ENCODE measurements around the gene LRRC49.
"Not testable (repeated sequence)": the region's sequence is repeated elsewhere in the genome, so short reads cannot be mapped to it uniquely, and the experiment has no call there.

The LRRC49 gene

DNA sequence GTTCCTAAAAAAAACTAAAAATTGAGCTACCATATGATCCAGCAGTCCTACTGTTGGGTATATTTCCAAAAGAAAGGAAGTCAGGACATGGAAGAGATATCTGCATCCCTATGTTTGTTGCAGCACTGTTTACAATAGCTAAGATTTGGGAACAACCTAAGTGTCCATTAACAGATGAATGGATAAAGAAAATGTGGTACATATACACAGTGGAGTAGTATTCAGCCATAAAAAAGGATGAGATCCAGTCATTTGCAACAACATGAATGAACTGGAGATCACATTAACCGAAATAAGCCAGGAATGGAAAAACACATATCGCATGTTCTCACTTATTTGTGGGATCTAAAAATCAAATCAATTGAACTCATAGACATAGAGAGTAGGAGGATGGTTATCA lies 29.5 kb downstream of the LRRC49 start:
- no peak for DNase-seq (ENCODE audit: low spot score)

DNA sequence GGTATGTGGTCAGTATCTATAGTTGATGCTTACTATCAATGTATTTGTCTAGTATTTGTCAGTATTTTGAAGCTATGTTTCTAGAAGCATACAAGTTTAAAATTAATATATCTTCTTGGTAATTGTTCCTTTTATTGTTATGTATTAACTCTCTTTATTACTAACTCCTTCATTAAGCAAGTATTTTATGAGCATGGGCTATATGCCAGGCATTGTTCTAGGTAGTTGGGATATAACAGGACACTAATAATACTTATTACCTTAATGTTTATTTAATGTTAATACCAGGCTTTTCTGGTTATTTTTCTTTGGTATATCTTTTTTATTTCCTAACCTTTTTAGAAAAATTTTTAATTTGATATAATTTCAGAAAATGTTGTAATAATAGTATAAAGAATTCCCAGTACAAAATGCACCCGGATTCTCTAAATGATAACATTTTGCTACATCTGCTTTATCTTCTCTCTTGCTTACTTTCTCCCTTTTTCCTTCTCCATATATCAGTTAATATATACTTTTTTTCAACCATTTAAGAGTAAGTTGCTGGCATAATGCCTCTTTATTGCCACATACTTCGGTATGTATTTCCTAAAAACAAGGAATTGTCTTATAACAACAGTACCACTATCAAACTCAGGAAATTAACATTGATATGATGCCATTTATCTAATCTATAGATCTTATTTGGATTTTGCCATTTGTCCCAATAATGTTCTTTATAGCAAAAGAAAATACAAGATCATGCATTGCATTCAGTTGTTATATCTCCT lies 30.9 kb downstream of the LRRC49 start:
- DNase-seq (ENCODE audit: low spot score), result no peak

DNA sequence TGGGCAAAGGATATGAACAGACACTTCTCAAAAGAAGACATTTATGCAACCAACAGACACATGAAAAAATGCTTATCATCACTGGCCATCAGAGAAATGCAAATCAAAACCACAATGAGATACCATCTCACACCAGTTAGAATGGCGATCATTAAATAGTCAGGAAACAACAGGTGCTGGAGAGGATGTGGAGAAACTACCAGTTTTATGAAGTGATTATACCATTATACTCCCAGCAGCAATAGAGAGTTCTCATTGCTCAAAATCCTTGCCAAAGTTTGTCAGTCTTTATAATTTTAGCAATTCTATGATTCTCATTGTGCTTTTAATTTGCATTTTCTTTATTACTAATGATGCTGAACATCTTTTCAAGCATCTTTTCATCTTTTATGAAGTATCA lies 34.3 kb downstream of the LRRC49 start:
- DNase-seq (ENCODE audit: low spot score), result not testable (repeated sequence)

DNA sequence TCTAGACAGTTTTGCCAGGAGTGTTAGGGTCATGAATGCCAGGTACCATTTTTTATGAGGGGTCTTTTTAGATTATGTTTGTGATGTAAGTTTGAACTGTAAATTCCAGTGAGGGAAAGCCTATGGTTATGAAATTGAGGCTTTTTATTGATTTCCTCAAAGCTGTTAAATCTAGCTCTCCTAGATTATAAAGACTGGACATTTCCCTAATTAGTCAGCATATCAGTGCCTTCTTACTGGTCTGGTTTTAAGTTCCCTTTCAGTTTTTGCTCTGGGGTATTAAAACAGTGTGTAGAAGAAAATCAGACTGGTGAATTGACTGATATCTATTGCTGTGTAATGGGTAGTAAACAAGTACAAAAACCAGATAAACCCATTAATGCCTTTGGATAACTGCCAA lies 39.2 kb downstream of the LRRC49 start:
- no peak for DNase-seq (ENCODE audit: low spot score)

DNA sequence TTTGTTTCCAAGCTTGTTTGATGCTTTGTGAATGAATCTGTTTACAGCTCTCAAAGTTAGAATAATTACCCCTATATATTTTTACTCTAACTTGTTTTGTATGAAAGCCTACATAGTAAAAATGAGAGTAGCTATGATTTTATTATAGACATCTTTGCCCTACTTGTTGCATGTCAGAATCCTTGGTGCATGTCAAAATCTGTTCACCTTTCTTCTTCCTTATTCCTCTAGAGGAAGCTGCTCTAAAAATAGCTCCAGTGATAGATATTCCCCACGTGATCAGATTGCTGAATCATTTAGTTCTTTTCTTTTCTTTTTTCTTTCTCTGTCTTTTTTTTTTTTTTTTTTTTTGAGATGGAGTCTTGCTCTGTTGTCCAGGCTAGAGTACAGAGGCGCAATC lies 39.8 kb downstream of the LRRC49 start:
- no peak for DNase-seq (ENCODE audit: low spot score)

DNA sequence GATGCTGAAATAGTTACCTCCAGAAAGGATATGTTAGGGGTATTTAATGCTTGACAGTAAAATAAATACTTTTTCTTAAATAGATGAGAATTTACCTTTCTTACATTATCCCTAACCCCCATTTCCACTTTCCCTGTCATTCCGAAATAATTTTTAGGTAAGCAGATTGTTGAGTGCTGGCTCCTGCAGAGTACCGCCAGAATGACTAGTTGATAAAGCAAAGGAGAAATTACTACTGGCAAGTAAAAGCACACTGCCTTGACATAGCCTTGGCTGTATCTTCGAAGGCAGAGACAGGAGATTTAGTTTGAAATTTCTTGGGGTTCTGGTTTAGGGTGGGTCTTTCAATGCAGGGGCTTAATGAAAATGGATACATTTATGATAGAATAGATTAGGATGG lies 40.8 kb downstream of the LRRC49 start:
- DNase-seq (ENCODE audit: low spot score), result no peak

DNA sequence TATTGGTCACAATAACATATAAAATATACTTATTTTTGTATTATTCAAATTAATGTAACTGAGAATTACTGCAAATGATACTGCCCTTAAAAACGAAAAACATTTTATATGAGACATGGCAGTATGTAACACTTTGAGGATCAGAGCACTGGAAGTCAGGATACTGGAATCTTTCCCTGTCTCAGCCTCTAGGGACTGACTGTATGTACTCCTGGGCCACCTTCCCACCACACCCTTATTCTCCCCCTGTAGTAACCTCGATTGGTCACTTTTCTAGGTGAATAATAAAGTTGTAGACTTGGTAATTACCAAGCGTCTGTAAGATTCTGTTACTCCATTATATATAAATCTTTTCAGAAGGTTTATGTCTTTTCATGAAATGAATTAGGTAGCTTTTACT lies 43.0 kb downstream of the LRRC49 start:
- DNase-seq (ENCODE audit: low spot score), result no peak

DNA sequence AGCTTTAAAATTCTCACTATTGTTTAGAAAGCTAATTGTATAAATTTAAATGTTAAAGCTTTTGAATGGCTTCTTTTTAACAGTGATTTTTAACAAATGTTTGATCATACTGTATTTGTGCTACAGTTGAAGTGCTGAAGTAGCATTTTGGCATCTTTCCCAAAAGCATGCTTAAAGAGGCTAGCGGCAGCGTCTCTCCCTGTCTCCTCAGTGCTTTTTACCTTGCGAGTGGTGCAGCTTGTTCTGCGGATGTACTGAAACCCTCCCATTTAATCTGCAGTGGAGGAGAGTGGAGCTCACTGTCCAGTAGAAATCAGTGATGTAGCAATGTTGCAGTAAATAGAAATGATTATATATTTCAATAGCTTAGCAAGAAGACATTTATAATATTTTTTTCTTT lies 43.7 kb downstream of the LRRC49 start:
- DNase-seq (ENCODE audit: low spot score), result no peak

DNA sequence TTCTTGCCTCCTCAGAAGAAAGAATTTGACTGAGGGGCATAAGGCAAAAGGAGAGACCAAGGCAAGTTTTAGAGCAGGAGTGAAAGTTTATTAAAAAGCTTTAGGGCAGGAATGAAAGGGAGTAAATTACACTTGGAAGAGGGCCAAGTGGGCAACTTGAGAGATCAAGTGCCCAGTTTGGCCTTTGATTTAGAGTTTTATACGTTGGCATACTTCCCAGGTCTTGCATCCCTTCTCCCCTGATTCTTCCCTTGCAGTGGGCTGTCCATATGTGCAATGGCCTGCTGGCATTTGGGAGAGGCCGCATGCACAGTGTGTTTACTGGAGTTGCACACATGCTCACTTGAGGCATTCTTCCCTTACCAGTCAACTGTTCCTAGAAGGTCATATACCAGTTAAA lies 50.7 kb downstream of the LRRC49 start:
- DNase-seq (ENCODE audit: low spot score), result not testable (repeated sequence)

DNA sequence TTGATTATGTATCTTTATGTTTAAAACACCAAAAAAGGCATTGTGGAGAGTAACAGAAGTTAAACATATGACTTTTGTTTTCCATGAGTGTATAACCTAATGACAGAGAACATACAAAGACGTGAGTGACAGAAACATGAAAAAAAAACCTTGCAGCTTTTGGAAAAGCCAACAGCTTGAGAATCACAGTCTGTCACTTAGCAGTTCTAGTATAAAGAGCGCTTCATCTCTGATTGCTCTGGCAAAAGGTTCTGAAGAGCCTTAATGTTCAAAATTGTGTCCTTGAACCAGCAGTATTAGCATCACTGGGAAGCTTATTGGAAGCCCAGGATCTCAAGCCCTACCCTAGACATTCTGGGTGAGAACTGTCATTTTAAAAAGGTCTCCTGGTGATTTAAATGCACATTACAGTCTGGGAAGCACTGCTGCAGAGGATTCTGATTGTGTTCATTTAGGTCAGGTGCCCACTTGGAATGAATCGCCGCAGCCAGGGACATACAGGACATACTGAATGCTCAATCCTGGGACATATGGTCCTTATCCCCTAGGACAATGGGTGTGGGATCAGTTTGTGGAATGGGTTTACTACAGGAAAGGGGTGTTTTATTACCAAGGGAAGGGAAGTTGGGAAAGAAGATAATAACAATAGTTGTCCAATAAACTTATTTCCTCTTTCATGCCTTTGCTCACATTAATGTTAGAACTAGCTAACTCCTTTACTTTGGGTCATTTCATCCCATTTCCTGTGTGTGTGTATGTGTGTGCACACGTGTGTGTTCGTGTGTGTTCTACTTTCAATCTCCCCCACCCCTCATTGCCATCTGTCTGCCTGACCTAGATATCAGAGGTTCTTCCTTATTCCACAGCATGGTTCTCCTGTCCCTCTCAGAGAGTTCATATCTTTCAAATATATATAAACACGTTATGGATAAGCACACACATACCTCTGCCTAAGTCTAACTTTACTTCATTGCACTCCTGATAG lies 55.0 kb downstream of the LRRC49 start:
- DNase-seq (ENCODE audit: low spot score), result no peak

DNA sequence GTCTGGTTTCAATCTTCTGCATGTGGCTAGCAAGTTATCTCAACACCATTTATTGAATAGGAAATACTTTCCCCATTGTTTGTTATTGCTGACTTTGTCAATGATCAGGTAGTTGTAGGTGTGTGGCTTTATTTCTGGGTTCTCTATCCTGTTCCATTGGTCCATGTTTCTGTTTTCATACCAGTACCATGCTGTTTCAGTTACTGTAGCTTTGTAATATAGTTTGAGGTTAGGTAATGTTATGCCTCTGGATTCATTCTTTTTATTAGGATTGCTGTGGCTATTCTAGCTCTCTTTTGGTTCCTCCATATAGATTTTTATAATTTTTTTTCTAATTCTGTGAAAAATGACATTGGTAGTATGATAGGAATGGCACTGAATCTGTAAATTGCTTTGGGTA lies 58.3 kb downstream of the LRRC49 start:
- DNase-seq (ENCODE audit: low spot score), result no peak

DNA sequence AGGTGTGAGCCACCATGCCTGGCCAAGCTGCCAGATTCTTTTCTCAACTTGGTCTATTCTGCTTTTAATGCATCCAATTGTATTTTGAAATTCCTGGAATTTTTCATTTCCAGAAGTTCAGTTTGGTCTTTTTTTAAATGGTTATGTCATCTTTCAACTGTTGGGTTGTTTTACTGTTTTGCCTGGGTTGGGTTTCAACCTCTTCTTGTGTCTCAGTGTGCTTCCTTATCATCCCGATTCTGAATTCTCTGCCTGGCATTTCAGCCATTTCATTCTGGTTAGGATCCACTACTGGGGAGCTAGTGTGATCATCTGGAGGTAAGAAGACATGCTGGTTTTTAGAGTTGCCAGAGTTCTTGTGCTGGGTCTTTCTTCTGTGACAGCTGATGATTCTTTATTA lies 61.5 kb downstream of the LRRC49 start:
- DNase-seq (ENCODE audit: low spot score), result no peak

DNA sequence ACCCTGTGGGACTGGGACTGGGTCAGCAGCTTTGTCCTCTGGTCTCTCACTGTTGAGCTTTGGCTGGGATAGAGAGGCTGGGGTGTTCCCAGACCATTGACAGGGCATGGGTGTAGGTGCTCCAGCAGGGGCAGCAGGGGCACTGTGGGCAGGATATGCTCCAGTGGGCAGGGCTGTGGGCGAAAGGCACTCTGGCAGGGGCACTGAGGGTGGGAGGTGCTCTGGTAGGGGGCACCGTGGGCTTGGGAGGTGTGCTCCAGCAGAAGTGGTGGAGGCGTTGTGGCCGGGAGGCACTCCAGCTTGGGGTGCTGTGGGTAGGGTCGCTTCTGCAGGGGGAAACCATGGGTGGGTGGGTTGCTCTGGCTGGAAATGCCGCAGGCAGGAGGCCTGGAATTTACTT lies 62.1 kb downstream of the LRRC49 start:
- no peak for DNase-seq (ENCODE audit: low spot score)

DNA sequence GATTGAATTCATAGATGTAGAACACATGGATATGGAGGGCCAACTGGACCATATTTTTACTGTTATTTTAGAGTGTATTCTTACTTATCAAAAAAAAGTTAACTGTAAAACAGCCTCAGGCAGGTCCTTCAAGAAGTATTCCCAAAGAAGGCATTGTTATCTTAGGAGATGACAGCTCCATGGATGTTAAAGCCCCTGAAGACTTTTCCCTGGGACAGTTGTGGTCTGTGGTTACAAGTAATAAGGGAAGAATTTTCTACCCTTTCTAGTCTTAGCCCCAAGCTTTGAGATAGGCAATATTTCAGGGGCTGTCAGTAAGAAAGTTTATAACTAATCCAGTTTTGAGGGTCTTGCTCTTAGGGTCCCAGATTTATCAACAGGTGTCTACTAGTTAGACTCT lies 62.5 kb downstream of the LRRC49 start:
- DNase-seq (ENCODE audit: low spot score), result no peak

DNA sequence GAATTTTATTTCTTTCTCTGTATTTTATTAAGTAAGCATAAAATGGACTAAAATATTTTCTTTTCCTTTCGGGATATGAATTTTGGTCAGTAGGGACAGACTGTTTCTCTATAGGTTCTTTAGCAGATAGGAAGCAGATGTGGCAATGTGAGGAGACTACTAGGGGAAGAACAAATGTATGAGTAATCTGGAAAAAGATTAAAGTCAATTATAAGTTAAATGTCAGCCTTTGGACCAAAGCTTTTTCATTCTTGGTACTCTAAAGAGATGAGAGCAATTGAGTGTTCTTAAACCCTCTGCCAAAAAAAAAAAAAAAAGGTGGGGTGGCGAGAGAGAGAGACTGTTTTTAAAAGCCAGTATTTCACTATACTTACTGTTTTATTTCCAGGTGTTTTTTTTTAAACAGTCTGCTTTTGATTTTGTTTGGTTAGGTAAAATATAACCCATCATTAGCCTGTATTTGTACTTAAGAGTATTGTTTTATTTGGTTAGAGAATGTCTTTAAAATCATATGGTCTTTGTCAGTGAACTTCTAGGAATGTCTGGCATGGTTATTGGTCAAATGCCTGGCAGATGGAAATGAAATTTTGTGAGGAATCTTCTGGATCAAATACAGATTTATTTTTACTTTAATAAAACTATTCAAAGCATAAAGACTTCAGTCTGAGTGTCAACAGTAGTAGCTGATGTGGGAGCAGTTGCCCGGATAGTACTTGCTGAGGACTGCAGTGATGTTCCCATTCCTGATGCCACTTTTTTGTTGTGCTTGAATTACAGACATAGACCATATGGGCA lies 63.8 kb downstream of the LRRC49 start:
- no peak for DNase-seq (ENCODE audit: low spot score)

DNA sequence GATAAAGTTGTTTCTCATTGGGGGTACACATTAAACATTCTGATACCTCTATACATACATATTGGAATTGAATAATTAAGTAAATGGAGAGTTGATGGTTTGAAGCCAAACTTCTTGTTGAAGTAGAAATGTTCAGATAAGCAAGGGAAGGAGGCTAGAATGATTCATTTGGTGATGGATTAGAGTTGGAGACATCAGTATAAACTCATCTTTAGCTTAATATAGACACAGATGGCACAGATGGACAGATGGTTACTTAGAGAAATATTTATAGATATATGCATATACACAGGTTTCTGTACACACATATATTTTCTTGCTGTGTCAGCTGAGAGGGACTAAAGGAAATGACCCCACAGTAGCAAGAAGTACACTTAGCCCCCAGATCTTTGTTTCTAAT lies 69.5 kb downstream of the LRRC49 start:
- DNase-seq (ENCODE audit: low spot score), result no peak

DNA sequence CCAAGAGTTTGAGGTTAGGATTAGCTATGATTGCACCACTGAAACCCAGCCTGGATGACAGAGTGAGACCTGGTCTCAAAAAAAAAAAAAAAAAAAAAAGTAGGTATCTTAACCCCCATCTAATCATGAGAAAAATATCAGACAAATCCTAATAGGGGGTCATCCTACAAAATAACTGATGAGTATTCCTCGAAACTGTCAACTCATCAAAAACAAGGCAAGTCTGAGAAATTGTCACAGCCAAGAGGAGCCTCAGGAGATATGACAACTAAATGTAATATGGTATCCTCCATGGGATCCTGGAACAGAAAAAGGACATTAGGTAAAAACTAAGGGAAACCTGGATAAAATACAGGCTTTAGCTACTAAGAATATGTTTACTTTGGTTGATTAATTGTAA lies 70.6 kb downstream of the LRRC49 start:
- no peak for DNase-seq (ENCODE audit: low spot score)

DNA sequence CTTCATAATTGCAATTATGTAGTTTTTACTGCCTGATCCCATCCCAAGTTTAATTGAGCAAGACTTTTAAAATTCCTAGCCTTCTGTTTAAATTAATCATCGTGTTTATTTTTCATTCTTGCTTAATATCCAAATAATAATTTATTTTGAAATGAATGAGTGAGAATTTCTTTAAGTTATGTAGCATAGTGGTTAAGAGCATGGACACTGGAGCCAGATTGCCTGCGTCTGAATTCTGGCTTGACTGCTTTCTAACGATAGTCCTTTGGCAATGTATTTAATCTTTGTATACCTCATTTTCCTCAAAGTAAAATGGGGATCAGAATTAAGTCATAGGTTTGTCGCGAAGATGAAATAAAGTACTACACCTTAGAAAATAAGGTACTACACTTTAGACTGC lies 71.4 kb downstream of the LRRC49 start:
- no peak for DNase-seq (ENCODE audit: low spot score)

DNA sequence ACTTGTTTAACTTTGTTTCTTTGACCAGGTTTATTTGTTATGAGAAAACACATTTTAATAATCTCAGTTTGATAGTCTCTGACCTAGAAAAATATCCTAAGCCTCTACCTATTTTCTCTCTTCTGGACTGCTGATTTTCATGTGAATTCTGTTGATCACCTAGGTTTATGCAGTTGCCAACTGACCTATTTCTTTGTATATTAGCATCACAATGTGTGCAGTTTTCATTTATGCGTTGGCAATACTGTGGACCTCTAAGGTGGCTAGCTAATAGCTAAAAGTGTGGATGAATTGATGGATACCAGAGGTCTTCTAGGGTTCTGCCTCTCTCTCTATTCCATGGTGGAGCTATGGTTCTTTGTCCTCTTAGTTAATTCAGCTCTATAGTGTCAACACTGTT lies 72.1 kb downstream of the LRRC49 start:
- no peak for DNase-seq (ENCODE audit: low spot score)

DNA sequence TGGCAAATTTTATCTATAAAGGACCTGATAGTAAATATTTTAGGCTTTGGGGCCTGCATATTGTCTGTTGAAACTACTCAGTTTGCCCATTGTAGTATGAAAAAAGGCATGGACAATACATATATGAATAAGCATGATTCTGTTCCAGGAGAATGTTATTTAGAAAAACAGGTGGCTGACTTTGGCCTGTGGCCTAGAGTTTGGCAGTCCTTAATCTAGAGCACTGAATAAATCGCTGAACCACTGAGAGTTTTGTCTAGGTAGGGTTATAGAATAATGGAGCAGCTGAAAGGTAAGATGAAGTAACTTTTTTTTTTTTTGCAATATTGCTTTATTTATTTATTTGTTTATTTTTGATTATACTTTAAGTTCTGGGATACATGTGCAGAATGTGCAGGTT lies 75.0 kb downstream of the LRRC49 start:
- no peak for DNase-seq (ENCODE audit: low spot score)

DNA sequence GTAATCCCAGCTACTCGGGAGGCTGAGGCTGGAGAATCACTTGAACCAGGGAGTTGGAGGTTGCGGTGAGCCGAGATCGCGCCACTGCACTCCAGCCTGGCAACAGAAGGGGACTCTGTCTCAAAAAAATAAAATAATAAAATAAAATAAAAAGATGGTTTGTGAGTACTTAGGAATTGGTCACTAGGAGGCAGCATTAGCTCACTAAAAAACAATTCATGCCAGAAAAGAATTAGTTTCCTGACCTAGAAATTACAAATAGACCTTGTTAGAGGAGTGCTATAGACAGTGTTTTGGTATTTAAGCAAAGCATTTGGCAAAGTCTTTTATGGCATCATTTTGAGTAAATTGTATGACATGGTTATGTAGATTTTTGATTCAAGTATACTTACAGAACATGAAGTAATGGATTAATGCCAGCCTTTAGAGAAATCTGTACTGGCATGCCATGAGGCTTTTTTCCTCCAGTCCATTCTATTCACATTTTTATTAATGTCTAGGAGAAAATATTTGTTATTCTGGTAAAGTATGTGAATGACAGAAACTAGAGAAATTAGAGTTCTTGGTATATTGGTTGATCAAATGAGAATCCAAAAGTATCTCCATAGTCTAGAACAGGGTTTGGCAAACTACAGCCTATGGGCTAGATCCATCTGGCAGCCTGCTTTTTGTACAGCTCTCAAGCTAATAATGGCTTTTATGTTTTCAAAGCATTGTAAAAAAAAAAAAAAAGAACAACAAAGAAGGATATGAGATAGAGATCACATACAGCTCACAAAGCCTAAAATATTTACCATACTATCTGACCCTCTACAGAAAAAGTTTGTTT lies 81.6 kb downstream of the LRRC49 start:
- DNase-seq (ENCODE audit: low spot score), result peak; percentile 2

DNA sequence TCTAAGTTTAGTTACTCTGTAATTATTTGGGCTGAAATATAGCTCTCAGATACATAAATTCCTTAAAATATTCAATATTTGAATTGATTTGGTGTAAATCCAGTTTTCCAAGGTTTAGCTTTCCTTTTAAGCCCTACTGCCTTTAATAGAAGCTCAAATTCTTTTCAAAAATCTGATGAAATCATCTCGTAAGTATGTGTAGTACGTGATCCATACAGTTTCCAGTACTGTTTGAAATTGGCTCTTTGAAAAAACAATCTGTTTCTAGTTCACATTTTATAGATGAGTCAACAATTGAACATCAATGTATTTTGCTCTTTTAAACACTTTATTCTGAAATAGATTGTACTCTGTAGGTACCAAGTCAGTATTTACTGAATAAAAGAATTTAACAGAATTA lies 84.2 kb downstream of the LRRC49 start:
- no peak for DNase-seq (ENCODE audit: low spot score)

All from pons (tissue), 1 donor.